Hepatocyte (in vitro differentiated cells): Measurements from ENCODE around the gene ANKRD40. TPM values are rescaled to one million over a fixed set of nuclear protein-coding genes. Genes with fewer than 3 reads are reported as not detected.

Experiments used
- DNase-seq: peaks from one replicate; pipeline ENCODE4 v3.0.0-alpha.2; 2016; ENCODE audit warnings: low spot score
- H2AFZ ChIP-seq: fragments of 200-600 bp; sonication (generic); 2 replicates; pipeline ENCODE4 v1.6.0; 2016; ENCODE audit warnings: antibody characterized with exemption, mild to moderate bottlenecking
- H3K27ac ChIP-seq: fragments of 200-600 bp; sonication (generic); 2 replicates; pipeline ENCODE4 v1.5.1; 2016; ENCODE audit warnings: mild to moderate bottlenecking
- H3K27me3 ChIP-seq: fragments of 200-600 bp; sonication (generic); 2 replicates; pipeline ENCODE4 v1.6.1; 2016
- H3K36me3 ChIP-seq: fragments of 200-600 bp; sonication (generic); replicated peaks from 2 replicates; pipeline ENCODE4 v1.5.1; 2016; ENCODE audit warnings: low read depth; ENCODE audit not compliant: insufficient read depth
- H3K4me1 ChIP-seq: fragments of 200-600 bp; sonication (generic); 2 replicates; pipeline ENCODE4 v1.5.1; 2016; ENCODE audit warnings: mild to moderate bottlenecking, moderate library complexity; ENCODE audit not compliant: insufficient read depth
- H3K4me2 ChIP-seq: fragments of 200-600 bp; sonication (generic); 2 replicates; pipeline ENCODE4 v1.6.0; 2016
- H3K4me3 ChIP-seq: fragments of 200-600 bp; sonication (generic); 2 replicates; pipeline ENCODE4 v1.5.1; 2016; ENCODE audit warnings: mild to moderate bottlenecking
- H3K79me2 ChIP-seq: fragments of 200-600 bp; sonication (generic); 2 replicates; pipeline ENCODE4 v1.6.0; 2017; ENCODE audit warnings: mild to moderate bottlenecking
- H3K9me2 ChIP-seq: fragments of 200-600 bp; sonication (generic); replicated peaks from 2 replicates; pipeline ENCODE4 v1.6.0; 2017; ENCODE audit warnings: mild to moderate bottlenecking; ENCODE audit not compliant: insufficient read depth
- H3K9me3 ChIP-seq: fragments of 200-600 bp; sonication (generic); 2 replicates; pipeline ENCODE4 v1.5.1; 2016; ENCODE audit warnings: low read depth, mild to moderate bottlenecking
- H4K20me1 ChIP-seq: fragments of 200-600 bp; sonication (generic); 2 replicates; pipeline ENCODE4 v1.6.0; 2016; ENCODE audit warnings: mild to moderate bottlenecking; ENCODE audit not compliant: insufficient read depth, poor library complexity, severe bottlenecking
- EZH2 ChIP-seq: fragments of 200-600 bp; sonication (generic); IDR thresholded peaks from 2 replicates; pipeline ENCODE4 v1.6.1; 2016; ENCODE audit warnings: antibody characterized with exemption, mild to moderate bottlenecking, borderline replicate concordance
- EZH2phosphoT487 ChIP-seq: fragments of 200-600 bp; sonication (generic); IDR thresholded peaks from one replicate; pipeline ENCODE4 v1.6.1; 2018; ENCODE audit warnings: antibody characterized with exemption, mild to moderate bottlenecking, low read depth, moderate library complexity; ENCODE audit not compliant: unreplicated experiment, severe bottlenecking
- WGBS: methylation state at CpG from one replicate; pipeline ENCODE4 v1.1.6; 2016; ENCODE audit warnings: low lambda C conversion rate; ENCODE audit errors: missing lambda C conversion rate; 5-methylcytosine and 5-hydroxymethylcytosine counted together
- polyA plus RNA-seq: library from polyadenylated mRNA; unstranded; fragments of >200 nt; fragmentation: Nextera tagmentation; extraction: Ambion mirVana; gene quantifications from 2 replicates; pipeline ENCODE4 v1.2.1, GENCODE V29; 2016
- total RNA-seq: library from RNA; depleted of rRNA; stranded (reverse); fragments of >200 nt; gene quantifications from 2 replicates; pipeline ENCODE4 v1.2.3, GENCODE V29; 2014
- TF ChIP-seq, protein P1 (sequence below): fragments of 200-600 bp; sonication (generic); IDR thresholded peaks from 2 replicates; pipeline ENCODE4 v1.5.1; 2016; ENCODE audit warnings: antibody characterized with exemption, mild to moderate bottlenecking; ENCODE audit not compliant: poor library complexity

The ANKRD40 gene
- total and polyA plus RNA-seq, 2 experiments from 2014 or later = 10.3 to 28.1 TPM

DNA sequence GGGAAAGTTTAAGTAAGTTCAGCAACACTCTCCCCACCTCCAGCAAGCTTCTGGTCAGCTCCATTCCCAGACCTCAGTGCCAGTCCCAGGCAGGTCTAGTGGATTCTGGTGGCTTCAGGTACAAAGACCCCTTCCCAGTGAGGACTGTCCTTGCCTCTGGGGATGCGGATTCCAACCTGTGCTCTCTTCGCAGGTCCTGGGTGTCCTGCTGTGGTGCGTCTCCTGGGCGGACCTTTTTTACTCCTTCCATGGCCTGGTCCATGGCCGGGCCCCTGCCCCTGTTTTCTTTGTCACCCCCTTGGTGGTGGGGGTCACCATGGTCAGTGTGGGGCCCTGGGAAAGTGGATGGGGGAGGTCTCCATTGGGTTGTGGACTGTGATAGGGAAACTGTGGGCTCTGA is 51.2 kb downstream of the ANKRD40 start:
- Histone ChIP-seq H3K27ac (no peak overlapping the region), H3K4me1 (peaks cover 17% of the 10 kb centered on the region), H3K4me2 (no peak overlapping the region), H3K36me3 (no peaks in the 10 kb centered on the region), H2AFZ (no peak overlapping the region), H3K4me3 (no peak overlapping the region), H3K9me2 (no peaks in the 10 kb centered on the region), H3K27me3 (no peaks in the 10 kb centered on the region), H3K79me2 (no peaks in the 10 kb centered on the region), H4K20me1 (no peaks in the 10 kb centered on the region), H3K9me3 (no peaks in the 10 kb centered on the region)
- DNase-seq = no peak
- no peak for TF ChIP-seq EZH2
- TF ChIP-seq EZH2phosphoT487 = no peak
- TF ChIP-seq, protein P1, sequence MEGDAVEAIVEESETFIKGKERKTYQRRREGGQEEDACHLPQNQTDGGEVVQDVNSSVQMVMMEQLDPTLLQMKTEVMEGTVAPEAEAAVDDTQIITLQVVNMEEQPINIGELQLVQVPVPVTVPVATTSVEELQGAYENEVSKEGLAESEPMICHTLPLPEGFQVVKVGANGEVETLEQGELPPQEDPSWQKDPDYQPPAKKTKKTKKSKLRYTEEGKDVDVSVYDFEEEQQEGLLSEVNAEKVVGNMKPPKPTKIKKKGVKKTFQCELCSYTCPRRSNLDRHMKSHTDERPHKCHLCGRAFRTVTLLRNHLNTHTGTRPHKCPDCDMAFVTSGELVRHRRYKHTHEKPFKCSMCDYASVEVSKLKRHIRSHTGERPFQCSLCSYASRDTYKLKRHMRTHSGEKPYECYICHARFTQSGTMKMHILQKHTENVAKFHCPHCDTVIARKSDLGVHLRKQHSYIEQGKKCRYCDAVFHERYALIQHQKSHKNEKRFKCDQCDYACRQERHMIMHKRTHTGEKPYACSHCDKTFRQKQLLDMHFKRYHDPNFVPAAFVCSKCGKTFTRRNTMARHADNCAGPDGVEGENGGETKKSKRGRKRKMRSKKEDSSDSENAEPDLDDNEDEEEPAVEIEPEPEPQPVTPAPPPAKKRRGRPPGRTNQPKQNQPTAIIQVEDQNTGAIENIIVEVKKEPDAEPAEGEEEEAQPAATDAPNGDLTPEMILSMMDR = no peak
- WGBS = 85% methylated on average over 5 of the region's 5 CpGs

DNA sequence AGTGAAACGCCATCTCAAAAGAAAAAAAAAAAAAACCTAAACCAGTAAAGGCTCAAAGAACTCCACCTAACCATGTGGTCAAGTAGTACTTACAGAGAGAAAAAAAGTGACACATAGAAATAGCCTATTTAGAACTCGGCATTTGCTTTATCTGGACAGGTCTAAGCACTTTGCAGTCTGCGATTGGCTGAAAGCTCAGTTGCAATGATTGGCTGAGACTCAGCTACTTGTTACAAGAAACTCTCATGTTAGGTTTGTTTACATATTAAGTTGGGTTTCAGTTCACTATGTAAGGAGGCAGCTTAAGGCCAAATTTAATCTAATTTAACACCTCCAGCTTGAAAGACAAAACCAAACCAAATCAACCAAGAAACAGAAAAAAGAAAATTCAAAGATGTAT is 54.0 kb downstream of the ANKRD40 start:
- no peak overlapping the region for H3K4me3 ChIP-seq
- H3K79me2 ChIP-seq = no peaks in the 10 kb centered on the region
- no peaks in the 10 kb centered on the region for H3K27me3 ChIP-seq
- no peak overlapping the region for H3K27ac ChIP-seq
- H3K9me2 ChIP-seq = no peaks in the 10 kb centered on the region
- no peak overlapping the region for H3K4me2 ChIP-seq
- H3K4me1 ChIP-seq = no peaks in the 10 kb centered on the region
- H3K36me3 ChIP-seq = no peaks in the 10 kb centered on the region
- no peaks in the 10 kb centered on the region for H4K20me1 ChIP-seq
- DNase-seq = no peak
- WGBS = 88% methylated on average over 3 of the region's 3 CpGs
- no peaks in the 10 kb centered on the region for H3K9me3 ChIP-seq
- H2AFZ ChIP-seq = no peak overlapping the region
- TF ChIP-seq, protein P1 = no peak
- TF ChIP-seq EZH2phosphoT487 = no peak
- no peak for TF ChIP-seq EZH2

DNA sequence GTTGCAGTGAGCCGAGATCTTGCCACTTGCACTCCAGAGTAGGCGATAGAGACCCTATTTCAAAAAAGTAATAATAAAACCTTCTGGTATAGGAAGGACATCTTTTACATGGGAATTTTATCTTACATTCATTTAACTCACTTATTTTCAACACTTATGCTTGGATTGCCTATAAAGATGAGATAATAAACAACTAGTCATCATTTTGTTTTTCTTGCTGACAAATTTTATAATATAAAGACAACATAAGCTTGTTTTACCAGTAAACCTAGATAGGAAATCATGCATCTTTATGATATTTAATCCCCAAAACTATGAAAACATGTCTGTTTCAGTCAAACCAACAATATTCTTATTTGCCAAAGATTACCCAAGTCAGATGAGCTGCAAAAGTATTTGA is 56.1 kb downstream of the ANKRD40 start:
- Histone ChIP-seq H3K79me2 (no peaks in the 10 kb centered on the region), H3K36me3 (no peaks in the 10 kb centered on the region), H4K20me1 (no peaks in the 10 kb centered on the region), H3K4me3 (no peak overlapping the region), H3K4me2 (no peak overlapping the region), H3K27ac (no peak overlapping the region), H3K9me3 (no peaks in the 10 kb centered on the region), H2AFZ (no peak overlapping the region), H3K9me2 (no peaks in the 10 kb centered on the region), H3K27me3 (no peaks in the 10 kb centered on the region), H3K4me1 (no peaks in the 10 kb centered on the region)
- TF ChIP-seq EZH2phosphoT487 (no peak), EZH2 (no peak)
- TF ChIP-seq, protein P1 = no peak
- WGBS = 90% methylated on average over 2 of the region's 2 CpGs
- DNase-seq = no peak
